ENCODE data around the gene IL32.
"Not testable (repeated sequence)": the region's sequence is repeated elsewhere in the genome, so short reads cannot be mapped to it uniquely, and the experiment has no call there.

IL32 gene

GRCh38 chr16:3080024-3080423 lies 14.6 kb downstream of the IL32 start:
- H3K4me3 ChIP-seq (ENCODE audit: low read depth, low read length) = no peak overlapping the region
- TF ChIP-seq, protein P1, sequence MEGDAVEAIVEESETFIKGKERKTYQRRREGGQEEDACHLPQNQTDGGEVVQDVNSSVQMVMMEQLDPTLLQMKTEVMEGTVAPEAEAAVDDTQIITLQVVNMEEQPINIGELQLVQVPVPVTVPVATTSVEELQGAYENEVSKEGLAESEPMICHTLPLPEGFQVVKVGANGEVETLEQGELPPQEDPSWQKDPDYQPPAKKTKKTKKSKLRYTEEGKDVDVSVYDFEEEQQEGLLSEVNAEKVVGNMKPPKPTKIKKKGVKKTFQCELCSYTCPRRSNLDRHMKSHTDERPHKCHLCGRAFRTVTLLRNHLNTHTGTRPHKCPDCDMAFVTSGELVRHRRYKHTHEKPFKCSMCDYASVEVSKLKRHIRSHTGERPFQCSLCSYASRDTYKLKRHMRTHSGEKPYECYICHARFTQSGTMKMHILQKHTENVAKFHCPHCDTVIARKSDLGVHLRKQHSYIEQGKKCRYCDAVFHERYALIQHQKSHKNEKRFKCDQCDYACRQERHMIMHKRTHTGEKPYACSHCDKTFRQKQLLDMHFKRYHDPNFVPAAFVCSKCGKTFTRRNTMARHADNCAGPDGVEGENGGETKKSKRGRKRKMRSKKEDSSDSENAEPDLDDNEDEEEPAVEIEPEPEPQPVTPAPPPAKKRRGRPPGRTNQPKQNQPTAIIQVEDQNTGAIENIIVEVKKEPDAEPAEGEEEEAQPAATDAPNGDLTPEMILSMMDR (IDR thresholded peaks at IDR 0.05; ENCODE audit: low read depth, low read length) = no peak

- not testable (repeated sequence) for H3K4me3 ChIP-seq (ENCODE audit: low read depth, low read length)
Measured at GRCh38 chr16:3081957-3082356, 16.5 kb downstream of the IL32 start.

- not testable (repeated sequence) for H3K4me3 ChIP-seq (ENCODE audit: low read depth, low read length)
Measured at GRCh38 chr16:3083408-3083807, 18.0 kb downstream of the IL32 start.

GRCh38 chr16:3084491-3084890 lies 19.1 kb downstream of the IL32 start:
- TF ChIP-seq, protein P1 (IDR thresholded peaks at IDR 0.05; ENCODE audit: low read depth, low read length) = no peak
- no peak overlapping the region for H3K4me3 ChIP-seq (ENCODE audit: low read depth, low read length)

DNA sequence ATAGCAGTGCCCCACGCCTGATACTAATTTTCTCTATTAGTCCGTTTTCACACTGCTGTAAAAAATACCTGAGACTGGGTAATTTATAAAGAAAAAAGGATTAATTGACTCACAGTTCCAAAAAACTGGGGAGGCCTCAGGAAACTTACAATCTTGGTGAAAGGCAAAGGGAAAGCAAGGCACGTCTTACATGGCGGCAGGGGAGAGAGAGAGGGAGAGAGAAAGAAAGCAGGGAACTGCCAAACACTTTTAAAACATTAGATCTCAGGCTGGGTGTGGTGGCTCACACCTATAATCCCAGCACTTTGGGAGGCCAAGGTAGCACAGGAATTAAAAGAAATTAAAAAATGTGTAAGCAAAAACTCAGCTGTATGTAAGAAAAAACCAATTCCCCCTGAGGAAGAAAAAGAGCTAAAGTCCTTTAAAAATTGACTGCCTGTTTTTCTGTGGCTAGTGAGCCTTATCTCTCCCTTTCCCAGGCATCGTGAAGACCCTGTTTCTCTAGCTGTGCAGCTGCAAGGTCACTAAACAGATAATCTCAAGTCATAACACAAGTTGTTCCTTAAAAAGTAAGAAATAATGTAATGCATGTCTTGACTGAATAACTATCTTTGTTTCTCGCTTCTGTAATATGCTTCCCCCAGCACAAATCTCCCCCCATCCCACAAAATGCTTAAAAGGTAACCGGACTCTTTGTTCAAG lies 19.7 kb downstream of the IL32 start:
- no peak overlapping the region for H3K4me3 ChIP-seq (ENCODE audit: low read depth, low read length)
- TF ChIP-seq, protein P1 (IDR thresholded peaks at IDR 0.05; ENCODE audit: low read depth, low read length) = no peak

- H3K4me3 ChIP-seq (ENCODE audit: low read depth, low read length) = no peak overlapping the region
- TF ChIP-seq, protein P1 (IDR thresholded peaks at IDR 0.05; ENCODE audit: low read depth, low read length) = no peak
Measured at GRCh38 chr16:3085868-3086595, 20.6 kb downstream of the IL32 start.

DNA sequence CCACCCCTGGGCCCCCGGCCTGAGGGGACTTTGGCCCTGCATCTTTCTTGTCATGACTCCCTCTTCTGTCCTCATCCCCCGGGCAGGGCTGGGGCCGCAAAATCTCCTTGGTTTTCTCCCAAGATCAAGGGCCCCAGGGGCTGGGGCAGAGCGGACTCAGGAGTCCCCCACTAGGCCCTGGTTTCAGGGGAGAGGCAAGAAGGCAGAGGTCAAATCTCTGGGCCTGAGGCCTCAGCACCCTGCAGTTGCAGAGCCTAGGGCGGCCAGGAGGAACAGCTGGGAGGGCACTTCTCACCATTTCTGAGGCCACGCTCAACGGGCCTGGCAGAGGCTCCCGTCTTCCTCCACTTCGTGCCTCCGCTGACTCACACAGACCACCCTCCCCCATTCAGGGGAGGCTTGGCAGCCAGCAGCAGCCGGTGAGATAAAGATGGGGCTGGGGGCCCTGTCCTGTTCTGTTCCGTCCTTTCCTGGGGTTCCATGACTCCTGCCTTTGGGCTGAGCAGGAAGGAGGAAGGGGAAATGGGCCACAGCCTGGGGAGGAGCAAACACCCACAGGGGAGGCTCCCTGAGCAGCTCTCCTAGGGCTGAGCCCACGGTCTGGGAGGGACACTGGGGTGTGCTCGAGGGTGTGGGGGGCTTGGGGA lies 21.3 kb downstream of the IL32 start:
- no peak overlapping the region for H3K4me3 ChIP-seq (ENCODE audit: low read depth, low read length)
- TF ChIP-seq, protein P1 (IDR thresholded peaks at IDR 0.05; ENCODE audit: low read depth, low read length) = no peak

All from WI38 (cell line).